Right lobe of liver (tissue), 4 donors: ENCODE data around the gene AMPD1.

Source experiments
- CTCF ChIP-seq, 4 donors: fragments of 200-600 bp in 3 of 4; fragments of 450-650 bp in 1 of 4; IDR thresholded peaks; one replicate each; pipeline versions ENCODE4 v1.5.1 to v1.8.0; 2016 to 2022; ENCODE audit warnings: antibody characterized with exemption in 4 of 4, mild to moderate bottlenecking in 2 of 4
- POLR2A ChIP-seq: fragments of 450-650 bp; IDR thresholded peaks from one replicate; pipeline ENCODE4 v1.6.1; 2017; ENCODE audit warnings: antibody characterized with exemption, mild to moderate bottlenecking
- donor health status: DM: no; HTN: no; CAD: no.
- donor health status: DM: no; HTN: no; CAD: no.
- donor health status: DM: no; HTN: yes; CAD: no.

- no peak for TF ChIP-seq CTCF (IDR thresholded peaks at IDR 0.05)
- TF ChIP-seq POLR2A, result no peak
Observed at GRCh38 chr1:114668373-114668772, 27.0 kb downstream of the AMPD1 start.
